ENCODE data around the gene VIPR1.

The VIPR1 gene

DNA sequence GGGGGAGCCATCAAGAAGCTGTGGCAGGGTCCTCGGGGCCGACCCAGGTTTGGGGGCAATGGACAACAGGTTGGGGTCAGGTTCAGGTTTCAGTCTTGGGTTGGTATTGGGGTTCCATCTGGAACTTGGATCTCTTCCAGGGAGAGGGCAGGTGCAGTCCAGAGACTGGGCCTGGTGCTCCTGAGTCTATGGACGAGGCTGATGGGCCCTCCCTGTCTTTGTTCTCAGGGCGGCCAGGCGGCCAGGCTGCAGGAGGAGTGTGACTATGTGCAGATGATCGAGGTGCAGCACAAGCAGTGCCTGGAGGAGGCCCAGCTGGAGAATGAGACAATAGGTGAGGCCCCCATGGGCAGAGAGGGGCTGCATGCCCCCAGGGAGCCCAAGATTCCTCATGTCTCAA, 11.1 kb downstream of the VIPR1 start:
- DNase-seq: no peak

DNA sequence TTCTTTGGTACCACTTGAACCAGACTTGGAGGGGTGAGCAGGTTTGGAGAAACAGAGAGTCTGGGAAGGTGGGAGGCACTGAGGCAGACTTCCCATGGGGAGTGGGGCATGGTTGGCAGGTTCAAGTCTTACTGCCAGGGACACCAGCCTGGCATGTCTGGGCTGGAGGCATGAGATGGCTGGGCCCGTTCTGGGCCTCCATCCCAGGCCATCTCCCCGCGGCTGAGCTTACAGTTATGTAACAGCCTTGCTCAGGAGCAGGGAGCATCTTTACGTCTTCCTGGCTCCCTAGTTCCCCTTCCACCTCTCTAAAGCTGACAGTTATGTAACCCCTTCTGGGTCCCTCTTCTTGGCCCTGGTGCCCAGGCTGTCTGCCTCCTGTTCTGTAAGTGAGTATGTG, 12.4 kb downstream of the VIPR1 start:
- no peak for DNase-seq

DNA sequence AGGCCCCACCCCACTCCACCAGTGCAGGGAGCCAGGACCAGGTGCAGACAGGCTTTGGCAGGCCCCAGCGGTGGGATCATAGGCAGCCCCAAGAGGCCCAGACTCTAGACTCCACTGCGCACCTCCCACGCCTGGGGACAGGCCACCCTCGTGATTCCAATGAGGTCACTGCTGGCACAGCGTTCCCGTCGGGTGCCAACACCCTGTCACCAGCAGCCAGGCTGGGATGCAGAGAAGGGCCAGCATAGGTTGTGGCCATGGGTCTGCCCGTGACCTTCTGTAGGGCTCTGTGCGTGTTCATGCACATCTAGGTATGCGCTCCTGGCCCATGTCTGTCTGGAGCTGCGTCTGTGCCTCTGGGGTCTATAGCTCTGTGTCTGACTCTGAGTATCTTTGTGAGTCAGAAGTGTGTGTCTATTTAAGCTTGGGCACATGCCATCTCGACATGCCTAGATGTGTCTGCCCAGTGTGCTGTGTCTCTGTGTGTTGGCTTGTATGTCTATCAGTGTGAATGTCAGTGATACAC, 13.0 kb downstream of the VIPR1 start:
- no peak for DNase-seq

DNA sequence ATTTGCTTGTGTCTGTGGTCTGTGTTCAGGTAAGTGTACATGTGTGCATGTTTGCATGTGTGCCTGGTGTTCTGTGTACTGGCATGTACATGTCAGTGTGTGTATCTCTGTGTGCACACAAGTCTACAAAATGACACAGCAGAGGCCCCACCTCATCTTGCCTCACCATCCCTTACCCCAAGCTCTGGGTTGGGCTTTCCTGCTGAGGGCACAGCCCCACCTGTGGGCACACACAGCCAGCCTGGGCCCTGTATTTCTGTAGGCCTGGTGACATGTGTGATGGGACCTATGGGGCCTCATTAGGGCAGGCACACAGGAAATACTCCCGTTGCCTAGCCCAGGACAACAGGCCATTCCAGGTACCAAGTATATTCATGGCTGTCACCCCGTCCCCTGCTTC, 13.5 kb downstream of the VIPR1 start:
- DNase-seq: no peak

DNA sequence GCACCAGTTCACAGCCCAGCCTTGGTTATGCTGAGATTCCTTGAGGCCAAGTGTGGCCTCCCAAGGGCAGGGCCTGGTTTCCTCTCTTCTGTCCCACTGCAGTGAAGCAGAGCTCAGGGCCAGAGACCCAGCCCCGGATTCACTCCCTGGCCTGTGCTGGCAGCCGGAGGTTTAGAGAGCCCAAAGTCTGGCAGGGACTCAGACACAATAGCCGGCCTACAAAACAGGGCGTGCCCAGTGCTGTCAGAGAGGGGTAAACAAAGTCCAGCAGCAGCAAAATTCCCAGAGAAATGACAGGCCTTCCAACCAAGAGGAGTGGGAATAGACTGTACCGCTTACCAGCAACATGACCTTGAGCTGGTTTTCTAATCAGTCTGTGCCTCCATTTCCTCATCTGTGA, 14.0 kb downstream of the VIPR1 start:
- no peak for DNase-seq

DNA sequence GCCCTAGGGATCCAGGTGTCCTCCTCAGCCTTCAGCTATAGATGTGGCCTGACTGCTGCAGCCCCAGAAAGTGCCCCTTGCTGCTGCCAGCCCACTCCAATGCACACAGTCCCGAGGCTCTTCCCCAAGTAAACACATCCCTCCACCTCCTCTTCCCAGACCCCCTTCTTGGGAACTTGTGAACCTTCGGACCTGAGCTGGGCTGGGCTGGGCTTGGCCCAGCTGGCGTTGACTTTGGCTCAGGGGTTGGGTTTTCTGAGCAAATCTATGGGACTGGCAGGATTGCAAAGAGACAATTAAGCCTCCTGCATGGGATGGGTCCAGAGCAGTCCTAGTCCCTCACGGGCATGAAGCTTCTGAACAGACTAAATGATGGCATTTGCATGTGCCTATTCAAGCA, 14.7 kb downstream of the VIPR1 start:
- DNase-seq: no peak

DNA sequence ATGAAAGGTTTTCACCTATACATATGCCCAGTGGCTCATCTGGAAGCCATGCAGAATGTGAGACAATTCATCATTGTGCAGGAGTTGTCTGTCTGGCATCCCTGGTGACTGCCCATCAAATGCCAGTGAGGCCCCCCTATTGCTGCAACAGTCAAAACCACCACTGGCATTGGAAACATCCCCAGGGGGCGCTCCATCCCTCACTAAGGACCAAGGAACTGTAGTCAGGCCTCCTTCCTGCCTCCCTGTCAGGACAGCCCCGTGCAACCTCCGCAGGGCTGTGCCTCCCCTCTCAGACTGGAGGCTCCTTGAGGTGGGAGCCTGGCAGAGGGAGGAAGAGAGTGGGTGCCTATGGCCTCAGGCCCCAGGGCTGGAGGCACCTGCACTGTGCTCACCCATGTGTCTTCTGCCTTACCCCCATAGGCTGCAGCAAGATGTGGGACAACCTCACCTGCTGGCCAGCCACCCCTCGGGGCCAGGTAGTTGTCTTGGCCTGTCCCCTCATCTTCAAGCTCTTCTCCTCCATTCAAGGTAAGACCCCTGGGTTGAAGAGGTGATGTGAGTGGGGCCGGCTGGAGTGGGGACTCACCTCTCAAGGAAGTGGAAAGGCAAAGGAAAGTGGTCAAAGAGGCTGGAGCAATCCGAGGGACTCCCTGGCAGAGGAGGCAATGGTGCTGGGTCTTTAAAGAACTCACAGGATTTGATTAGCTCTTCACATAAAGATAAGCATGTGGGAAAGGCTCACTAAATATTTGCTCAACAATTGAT, 16.5 kb downstream of the VIPR1 start:
- peak; percentile 44 for DNase-seq

DNA sequence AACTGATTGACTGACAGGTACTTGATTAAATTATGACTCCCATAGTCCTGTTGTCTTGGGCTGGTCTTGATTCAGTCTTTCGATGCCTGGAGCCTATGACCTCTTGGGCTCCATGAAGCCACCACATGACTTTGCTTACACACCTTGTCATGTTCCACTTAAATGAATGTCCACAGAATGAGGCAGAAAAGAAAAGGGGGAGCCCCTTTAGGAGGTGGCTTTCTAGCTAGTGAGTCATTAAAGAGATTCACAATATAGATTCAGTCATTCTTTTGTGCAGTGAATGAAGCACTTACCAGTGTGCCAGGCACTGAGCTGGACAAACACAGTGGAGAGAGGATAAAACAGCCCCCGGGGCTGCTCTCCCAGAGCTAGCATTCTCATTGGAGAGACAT, 17.1 kb downstream of the VIPR1 start:
- no peak for DNase-seq

DNA sequence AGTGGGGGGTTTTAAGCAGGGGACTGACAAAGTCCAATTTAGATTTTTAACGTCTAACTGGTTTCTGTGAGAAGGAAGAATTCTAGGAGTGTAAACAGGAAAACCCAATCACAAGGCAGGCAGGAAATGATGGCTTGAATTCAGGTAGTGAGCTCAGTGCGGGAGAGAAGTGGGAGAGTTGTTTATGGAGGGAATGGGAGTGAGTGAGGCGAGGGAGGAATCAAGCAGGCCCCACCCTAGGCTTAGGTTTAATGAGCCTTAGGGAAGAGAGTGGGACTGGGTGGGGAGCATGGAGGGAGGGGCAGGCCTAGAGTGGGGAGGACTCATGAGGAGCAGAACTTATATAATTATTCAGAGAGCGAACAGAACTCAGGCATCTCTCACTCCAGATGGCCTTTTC, 17.9 kb downstream of the VIPR1 start:
- no peak for DNase-seq

DNA sequence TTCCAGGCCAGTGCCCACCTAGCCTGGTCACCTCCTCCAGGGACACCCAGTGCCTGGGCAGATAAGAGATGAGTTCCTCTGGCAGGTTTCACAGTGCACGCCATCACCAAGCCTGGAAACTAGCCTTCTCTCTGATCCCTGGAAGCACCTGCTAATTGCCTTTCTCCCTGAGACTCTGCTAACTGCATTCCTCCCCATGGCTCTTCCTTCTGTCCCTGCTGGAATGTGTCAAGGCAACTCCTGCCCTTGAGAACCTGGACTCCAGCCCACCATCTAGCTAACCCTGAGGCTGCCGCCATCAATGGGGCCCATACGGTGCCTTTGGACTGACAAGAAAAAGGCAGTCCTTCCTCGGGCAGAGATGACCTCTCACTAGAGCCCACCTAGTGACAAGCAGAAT, 18.5 kb downstream of the VIPR1 start:
- DNase-seq: no peak

DNA sequence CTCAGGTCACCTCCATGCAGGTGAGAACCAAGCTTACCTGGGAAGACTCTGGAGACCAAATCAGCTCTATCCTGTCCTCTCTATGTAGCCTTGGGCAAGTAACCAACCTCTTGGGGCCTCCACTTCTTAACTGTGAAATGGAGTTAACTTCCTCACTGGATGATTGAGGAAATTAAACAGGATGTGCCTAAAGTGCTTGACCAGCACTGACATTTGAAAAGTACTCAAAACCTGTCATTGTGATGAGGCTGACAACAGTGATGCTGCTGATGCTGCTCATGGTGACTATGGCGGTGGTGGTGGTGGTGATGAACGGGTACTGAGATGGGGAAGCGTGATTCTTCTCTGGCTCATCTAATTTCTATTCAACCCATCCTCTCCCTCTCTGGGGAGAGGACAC, 22.3 kb downstream of the VIPR1 start:
- DNase-seq: no peak

DNA sequence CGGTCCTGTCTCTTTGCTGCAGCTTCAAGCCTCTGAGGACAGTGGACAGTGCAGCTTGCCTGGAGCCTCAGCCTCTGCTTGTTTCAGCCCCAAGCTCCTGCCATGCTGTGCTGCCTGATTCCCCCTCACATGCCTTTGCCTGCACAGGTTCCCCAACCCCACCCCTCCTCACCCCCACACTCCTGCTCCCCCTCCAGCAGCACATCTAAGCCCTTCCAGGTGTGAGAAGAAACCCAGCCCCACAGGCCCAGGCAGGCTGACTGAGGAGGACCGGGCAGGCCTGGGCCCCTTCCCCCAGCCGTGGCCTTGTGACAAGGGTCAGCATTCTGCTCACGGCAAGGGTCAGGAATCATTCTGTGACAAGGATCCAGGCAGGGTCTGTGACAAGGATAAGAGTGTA, 22.8 kb downstream of the VIPR1 start:
- no peak for DNase-seq

DNA sequence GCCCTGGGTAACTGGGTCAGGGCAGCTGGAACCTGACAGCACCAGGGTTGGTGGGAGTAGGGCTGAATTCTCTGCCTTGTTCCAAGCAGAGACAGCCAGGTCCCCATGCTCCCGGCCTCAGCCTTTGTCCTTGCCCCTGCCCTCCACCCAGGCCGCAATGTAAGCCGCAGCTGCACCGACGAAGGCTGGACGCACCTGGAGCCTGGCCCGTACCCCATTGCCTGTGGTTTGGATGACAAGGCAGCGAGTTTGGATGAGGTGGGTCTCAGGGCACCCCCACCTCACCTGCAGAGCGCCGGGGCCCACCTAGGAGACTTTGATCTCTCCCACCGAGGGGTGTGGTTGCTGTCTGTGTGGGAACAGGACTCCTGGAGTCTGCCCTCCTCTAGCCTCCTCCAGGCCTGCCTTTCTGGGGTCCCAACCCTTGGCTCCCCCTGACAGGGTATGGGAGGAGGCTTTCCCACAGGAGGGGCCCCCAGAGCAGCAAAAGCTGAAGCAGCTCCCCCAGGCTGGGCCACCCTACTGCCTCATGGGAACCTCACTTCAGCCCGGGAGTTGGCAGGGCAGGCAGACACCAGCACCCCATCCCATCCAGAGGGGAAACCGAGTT, 23.4 kb downstream of the VIPR1 start:
- no peak for DNase-seq

DNA sequence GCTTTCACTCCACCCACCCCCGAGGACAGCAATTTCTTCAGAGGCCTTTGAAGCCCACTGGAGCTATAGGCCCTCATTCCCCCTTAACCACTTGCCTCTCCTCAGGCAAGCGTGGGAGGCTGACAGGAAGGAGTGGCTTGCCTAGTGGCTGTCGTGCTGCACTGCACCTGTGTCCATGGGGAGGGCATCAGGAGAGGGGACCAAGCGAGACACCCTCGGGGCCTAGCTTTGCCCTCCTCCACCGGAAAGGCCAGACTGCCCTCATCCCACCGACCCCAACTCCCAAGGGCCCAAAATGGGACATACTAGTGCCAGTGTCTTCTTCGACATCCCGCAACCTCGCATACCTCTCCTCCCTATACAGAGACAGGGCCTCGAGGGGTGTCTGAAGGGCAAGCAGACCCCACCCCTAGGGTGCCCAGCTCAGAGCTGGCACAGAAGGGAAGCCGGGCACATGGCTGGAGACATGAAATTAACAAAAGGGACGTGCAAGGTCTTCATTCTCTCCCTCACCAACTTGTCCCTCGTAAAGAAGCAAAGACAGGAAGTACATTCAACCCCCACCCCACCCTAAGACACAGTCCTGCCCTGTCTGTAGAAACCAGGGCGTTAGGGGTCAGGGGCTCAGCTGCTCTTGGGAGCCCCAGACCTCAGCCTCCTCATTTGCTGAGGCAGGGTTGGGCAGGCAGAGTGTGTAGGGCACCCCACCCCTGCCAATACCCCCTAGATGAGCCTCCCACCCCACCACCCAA, 24.3 kb downstream of the VIPR1 start:
- DNase-seq: peak; percentile 36

DNA sequence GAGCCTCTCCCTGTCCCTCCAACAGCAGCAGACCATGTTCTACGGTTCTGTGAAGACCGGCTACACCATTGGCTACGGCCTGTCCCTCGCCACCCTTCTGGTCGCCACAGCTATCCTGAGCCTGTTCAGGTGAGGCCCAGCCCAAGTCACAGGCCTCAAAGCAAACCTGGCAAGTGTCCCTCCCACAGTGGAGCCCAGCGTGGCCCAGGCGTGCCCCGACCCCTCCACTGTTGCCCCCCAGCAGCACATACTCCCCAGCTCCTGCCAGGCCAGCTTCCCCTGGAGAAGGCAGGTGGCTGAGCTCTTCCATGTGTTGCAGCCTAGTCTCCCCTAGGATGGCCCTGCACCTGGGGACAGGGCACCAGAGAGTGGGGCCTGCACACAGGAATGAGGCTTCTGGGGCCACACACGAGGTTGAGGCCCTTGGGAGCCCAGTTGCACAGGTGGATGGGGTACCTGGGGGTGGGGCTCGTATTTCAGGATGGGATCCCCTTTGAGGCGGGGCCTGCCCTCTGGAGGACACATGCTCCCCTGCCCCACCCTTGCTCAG, 25.0 kb downstream of the VIPR1 start:
- no peak for DNase-seq

DNA sequence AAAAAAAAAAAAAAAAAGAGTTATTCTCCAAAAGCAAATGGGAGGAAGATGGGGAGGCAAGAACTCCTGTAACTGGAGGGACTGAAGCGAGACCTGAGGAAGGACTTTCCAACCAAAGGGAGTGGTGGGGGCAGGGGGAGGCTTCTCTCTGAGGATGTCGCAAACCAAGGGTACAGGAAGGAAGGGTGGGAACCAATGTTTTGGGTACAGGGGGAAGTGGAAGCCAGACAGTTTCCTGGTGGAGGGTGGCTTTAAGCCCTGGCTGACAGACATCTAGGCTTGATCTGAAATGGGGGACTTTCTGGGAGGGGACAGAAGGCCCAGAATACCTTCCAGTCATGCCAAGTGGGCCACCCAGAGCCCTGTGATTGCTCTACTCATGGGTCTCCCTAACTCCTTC, 27.0 kb downstream of the VIPR1 start:
- no peak for DNase-seq

DNA sequence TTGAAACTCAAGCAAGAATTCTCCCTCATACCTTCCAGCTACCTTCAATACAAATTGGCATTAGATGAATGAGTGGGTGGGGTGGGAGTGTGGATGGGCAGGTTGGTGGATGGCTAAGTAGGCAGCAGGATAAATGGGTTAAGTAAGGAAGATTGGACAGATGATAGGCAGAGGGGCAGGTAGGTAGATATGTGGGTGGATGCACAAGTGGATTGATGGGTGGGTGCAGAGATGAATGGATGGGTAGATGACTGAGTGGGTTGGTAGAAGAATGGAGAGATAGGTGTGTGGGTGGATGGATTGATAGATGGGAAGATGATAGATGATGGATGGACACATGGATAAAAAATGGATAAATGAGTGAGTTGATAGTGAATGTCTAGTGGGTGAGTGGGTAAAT, 27.6 kb downstream of the VIPR1 start:
- DNase-seq: no peak

DNA sequence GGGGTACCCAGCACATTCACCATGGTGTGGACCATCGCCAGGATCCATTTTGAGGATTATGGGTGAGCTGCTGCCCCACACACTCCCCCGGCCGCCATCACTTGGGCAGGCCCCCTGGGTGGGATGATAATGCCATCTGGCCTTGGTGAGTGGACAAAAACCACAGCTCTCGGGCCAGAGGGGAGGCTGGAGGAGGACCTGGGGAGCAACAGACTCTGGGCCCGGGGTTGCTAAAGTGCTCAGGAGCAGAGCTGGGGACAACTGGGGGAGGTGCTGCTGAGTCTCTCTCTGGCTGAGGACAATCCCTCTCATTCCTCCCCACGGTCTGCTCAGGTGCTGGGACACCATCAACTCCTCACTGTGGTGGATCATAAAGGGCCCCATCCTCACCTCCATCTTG, 29.0 kb downstream of the VIPR1 start:
- no peak for DNase-seq

DNA sequence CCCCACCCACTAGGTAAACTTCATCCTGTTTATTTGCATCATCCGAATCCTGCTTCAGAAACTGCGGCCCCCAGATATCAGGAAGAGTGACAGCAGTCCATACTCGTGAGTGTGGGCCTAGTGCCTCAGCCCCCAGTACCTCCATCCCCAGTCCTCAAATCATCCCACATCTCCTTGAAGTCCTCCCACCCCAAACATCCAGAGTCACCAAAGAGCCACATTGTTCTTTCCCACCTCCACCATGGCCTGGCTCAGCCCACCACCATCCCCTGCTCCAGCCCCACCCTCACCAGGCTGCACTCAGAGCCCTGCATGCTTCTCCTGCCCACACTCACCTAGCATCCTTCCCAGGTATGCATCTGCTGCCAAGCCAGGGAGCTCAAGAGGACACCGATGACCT, 29.8 kb downstream of the VIPR1 start:
- DNase-seq: no peak

DNA sequence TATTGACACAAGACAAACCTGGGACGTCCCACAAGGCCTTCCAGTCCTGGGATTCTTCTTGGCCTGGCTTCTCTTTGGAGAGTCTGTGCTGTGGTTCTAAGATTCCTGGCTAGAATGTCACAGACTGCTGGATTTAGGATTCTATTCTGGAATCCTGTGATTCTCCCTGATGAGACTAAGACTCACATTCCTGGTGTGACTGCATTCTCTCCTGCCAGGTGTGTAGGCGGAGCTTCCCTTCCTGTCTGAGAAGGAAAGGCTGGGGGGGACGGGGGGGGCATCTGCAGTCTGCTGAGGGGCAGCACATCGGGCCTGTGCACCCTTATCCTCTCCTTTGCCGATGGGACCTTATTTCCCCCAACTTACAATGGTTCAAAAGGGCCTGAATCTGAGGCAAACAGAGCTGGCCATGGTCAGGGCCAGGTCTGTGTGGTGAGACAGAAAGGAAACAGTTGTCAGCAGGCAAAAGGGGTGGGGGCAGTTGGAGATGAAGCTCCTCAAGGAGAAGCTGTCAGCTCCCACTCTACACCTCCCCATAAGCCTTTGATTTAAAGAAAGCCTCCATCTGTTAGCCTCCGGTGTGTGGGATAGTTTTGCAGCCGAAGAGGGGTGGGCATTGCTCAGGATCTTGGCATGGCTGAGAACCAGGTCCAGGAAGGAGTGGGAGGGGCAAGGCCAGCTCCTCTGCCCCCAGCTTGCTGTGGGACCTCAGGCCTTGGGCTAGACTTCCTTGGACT, 30.9 kb downstream of the VIPR1 start:
- DNase-seq: no peak

DNA sequence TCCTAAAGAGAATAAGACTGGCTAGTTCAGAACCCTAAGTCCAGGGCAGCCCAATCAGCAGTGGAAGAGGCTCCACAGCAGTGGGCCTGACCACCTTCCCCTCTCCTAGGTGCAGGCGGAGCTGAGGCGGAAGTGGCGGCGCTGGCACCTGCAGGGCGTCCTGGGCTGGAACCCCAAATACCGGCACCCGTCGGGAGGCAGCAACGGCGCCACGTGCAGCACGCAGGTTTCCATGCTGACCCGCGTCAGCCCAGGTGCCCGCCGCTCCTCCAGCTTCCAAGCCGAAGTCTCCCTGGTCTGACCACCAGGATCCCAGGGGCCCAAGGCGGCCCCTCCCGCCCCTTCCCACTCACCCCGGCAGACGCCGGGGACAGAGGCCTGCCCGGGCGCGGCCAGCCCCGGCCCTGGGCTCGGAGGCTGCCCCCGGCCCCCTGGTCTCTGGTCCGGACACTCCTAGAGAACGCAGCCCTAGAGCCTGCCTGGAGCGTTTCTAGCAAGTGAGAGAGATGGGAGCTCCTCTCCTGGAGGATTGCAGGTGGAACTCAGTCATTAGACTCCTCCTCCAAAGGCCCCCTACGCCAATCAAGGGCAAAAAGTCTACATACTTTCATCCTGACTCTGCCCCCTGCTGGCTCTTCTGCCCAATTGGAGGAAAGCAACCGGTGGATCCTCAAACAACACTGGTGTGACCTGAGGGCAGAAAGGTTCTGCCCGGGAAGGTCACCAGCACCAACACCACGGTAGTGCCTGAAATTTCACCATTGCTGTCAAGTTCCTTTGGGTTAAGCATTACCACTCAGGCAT, 33.7 kb downstream of the VIPR1 start:
- DNase-seq: peak; percentile 45

DNA sequence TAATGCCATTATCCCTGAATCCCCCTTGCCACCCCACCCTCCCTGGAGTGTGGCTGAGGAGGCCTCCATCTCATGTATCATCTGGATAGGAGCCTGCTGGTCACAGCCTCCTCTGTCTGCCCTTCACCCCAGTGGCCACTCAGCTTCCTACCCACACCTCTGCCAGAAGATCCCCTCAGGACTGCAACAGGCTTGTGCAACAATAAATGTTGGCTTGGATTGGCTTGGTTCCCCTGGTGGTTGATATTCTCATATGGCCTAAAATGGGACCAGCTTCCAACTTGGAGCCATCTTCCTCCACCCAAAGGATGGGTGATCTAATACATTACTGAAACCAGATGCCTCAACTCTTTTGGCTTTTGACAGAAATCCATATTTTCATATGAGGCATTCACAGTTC, 34.9 kb downstream of the VIPR1 start:
- no peak for DNase-seq

Measured in activated CD4-positive, alpha-beta T cell treated with anti-CD3 and anti-CD28 coated beads, Interleukin-2, amount 50 U/mL, for 1 hour (primary cell).